Activated CD4-positive, CD25-positive, alpha-beta regulatory T cell treated with anti-CD3 and anti-CD28 coated beads, Interleukin-2, amount 50 U/mL, for 16 hours (primary cell): ENCODE data around the gene SPECC1L.

ENCODE experiments used
- DNase-seq: peaks from one replicate; pipeline ENCODE4 v3.0.0-alpha.2; 2020; ENCODE audit warnings: low read depth, low spot score

Gene SPECC1L

GRCh38 chr22:24441406-24442351 is 171.0 kb downstream of the SPECC1L start:
- DNase-seq: no peak

GRCh38 chr22:24442352-24442744 is 171.7 kb downstream of the SPECC1L start:
- no peak for DNase-seq

- DNase-seq: no peak
Observed at GRCh38 chr22:24443668-24444067, 173.0 kb downstream of the SPECC1L start.

- no peak for DNase-seq
Observed at GRCh38 chr22:24444251-24444650, 173.6 kb downstream of the SPECC1L start.

GRCh38 chr22:24444729-24445466 is 174.3 kb downstream of the SPECC1L start:
- no peak for DNase-seq

- no peak for DNase-seq
Observed at GRCh38 chr22:24445481-24446259, 175.0 kb downstream of the SPECC1L start.

- no peak for DNase-seq
Observed at GRCh38 chr22:24446260-24446611, 175.6 kb downstream of the SPECC1L start.

GRCh38 chr22:24450610-24451009 is 180.0 kb downstream of the SPECC1L start:
- DNase-seq: no peak

GRCh38 chr22:24451162-24451561 is 180.5 kb downstream of the SPECC1L start:
- DNase-seq: no peak

- DNase-seq: no peak
Observed at GRCh38 chr22:24453853-24454252, 183.2 kb downstream of the SPECC1L start.

- DNase-seq: no peak
Observed at GRCh38 chr22:24455039-24455438, 184.4 kb downstream of the SPECC1L start.

GRCh38 chr22:24455751-24456426 is 185.3 kb downstream of the SPECC1L start:
- no peak for DNase-seq

GRCh38 chr22:24457894-24458420 is 187.3 kb downstream of the SPECC1L start:
- DNase-seq: no peak

GRCh38 chr22:24459911-24460310 is 189.3 kb downstream of the SPECC1L start:
- no peak for DNase-seq

- DNase-seq: no peak
Observed at GRCh38 chr22:24460418-24461089, 189.9 kb downstream of the SPECC1L start.

- no peak for DNase-seq
Observed at GRCh38 chr22:24463071-24463760, 192.6 kb downstream of the SPECC1L start.

- DNase-seq: no peak
Observed at GRCh38 chr22:24465566-24465965, 194.9 kb downstream of the SPECC1L start.

- DNase-seq: no peak
Observed at GRCh38 chr22:24465975-24466374, 195.3 kb downstream of the SPECC1L start.

- DNase-seq: no peak
Observed at GRCh38 chr22:24466716-24467328, 196.2 kb downstream of the SPECC1L start.

GRCh38 chr22:24467340-24467739 is 196.7 kb downstream of the SPECC1L start:
- no peak for DNase-seq
